HCT116 (cell line): ENCODE measurements around the gene AUTS2.

Experiments used
- CEBPB ChIP-seq: IDR thresholded peaks from 2 replicates; pipeline ENCODE4 v1.6.1; 2012; ENCODE audit warnings: low read depth
- EZH2 ChIP-seq: fragments of 200-600 bp; sonication (generic); IDR thresholded peaks from 2 replicates; pipeline ENCODE4 v1.6.1; 2017; ENCODE audit warnings: antibody characterized with exemption, mixed run types
- REST ChIP-seq: IDR thresholded peaks from 2 replicates; pipeline ENCODE4 v1.6.1; 2012; ENCODE audit warnings: low read depth
- ZNF274 ChIP-seq: fragments of 200-500 bp; sonication (Bioruptor generic); IDR thresholded peaks from 2 replicates; pipeline ENCODE4 v1.6.1; 2014; ENCODE audit warnings: mild to moderate bottlenecking, low read depth, low read length, inconsistent platforms
- TF ChIP-seq, protein P1 (sequence below): IDR thresholded peaks from 2 replicates; pipeline ENCODE4 v1.6.1; 2012
- TF ChIP-seq, protein P2 (sequence below), 3 experiments: fragments of 200-600 bp in 1 of 3; sonication (generic) in 1 of 3; IDR thresholded peaks in 2 of 3; conservative IDR thresholded peaks in 1 of 3; 2 replicates each; pipeline ENCODE4 v1.5.1; 2012 to 2017; ENCODE audit warnings: low read depth in 2 of 3, low read length in 2 of 3, antibody characterized with exemption in 1 of 3, borderline replicate concordance in 1 of 3, control low read depth in 1 of 3, mild to moderate bottlenecking in 1 of 3, mixed read lengths in 1 of 3, mixed run types in 1 of 3, moderate library complexity in 1 of 3; ENCODE audit not compliant: insufficient read depth in 1 of 3

DNA sequence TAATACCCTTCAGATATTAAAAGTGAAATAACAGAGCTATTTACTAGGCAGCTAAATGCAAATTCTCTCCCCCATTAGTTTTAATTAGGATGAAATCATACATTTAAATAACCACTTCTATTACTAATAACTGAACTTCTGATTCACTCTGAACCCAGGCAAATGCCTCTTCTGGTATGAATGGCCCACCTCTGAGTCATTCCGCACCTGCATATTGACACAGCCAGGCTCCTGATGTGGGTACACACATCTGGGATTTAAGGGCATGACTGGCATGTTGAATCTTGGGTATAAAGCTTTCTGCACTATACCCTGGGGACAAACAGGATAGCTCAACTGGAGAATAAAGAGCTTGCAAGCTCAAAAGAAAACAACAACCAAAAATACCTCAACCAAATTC, 140.9 kb downstream of the AUTS2 start:
- TF ChIP-seq, protein P1, sequence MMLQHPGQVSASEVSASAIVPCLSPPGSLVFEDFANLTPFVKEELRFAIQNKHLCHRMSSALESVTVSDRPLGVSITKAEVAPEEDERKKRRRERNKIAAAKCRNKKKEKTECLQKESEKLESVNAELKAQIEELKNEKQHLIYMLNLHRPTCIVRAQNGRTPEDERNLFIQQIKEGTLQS = no peak
- TF ChIP-seq CEBPB (no peak), REST (no peak), ZNF274 (no peak), EZH2 (no peak)
- TF ChIP-seq, protein P2, sequence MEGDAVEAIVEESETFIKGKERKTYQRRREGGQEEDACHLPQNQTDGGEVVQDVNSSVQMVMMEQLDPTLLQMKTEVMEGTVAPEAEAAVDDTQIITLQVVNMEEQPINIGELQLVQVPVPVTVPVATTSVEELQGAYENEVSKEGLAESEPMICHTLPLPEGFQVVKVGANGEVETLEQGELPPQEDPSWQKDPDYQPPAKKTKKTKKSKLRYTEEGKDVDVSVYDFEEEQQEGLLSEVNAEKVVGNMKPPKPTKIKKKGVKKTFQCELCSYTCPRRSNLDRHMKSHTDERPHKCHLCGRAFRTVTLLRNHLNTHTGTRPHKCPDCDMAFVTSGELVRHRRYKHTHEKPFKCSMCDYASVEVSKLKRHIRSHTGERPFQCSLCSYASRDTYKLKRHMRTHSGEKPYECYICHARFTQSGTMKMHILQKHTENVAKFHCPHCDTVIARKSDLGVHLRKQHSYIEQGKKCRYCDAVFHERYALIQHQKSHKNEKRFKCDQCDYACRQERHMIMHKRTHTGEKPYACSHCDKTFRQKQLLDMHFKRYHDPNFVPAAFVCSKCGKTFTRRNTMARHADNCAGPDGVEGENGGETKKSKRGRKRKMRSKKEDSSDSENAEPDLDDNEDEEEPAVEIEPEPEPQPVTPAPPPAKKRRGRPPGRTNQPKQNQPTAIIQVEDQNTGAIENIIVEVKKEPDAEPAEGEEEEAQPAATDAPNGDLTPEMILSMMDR (IDR thresholded peaks at IDR 0.05 in 2 of 3, conservative IDR thresholded peaks at IDR 0.05 in 1 of 3; ENCODE audit: borderline replicate concordance in 1 of 3, insufficient read depth in 1 of 3, low read depth in 2 of 3, low read length in 2 of 3) = no peak
